Measurements from ENCODE around the gene ZNF205. TPM values are rescaled to one million over a fixed set of nuclear protein-coding genes. Genes with fewer than 3 reads are reported as not detected.
"Not testable (repeated sequence)": the region's sequence is repeated elsewhere in the genome, so short reads cannot be mapped to it uniquely, and the experiment has no call there.

ZNF205 gene
- total RNA-seq, 4 donors from 2014 or later = 10.6 to 25.0 (median 17.1) TPM

DNA sequence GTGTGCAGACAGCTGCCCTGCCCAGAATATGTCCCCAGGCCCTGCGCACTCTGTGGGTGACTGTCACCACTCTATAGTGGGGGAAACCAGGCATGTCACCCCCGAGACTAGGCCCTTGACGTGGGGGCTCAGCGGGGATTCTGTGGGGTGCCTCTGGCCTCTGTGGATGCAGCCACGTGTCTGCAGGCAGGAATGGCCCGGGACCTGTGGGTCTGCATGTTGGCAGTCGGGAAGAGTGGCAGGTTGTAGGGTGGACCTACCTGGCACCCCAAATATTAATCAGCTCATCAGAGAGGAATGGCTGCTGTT lies 46.0 kb upstream of the ZNF205 start:
- no CpG with 5 or more reads among the region's 7 CpGs for WGBS
- H3K4me3 ChIP-seq = peak overlapping the region; percentile 43 to 54 (median 44)
- DNase-seq (ENCODE audit: extremely low spot score) = no peak
- intact Hi-C loops (cut with DNase I) = no loop called here
- peak overlapping the region in 2 of 4 donors; percentile 56 to 65 for H3K27ac ChIP-seq (replicated peaks in 1 of 4)
- H3K36me3 ChIP-seq = peaks cover 0 to 21% (median 2%) of the 10 kb centered on the region in 4 donors
- no peaks in the 10 kb centered on the region for H3K9me3 ChIP-seq
- TF ChIP-seq EP300 (IDR thresholded peaks at IDR 0.05) = no peak
- no peak for TF ChIP-seq POLR2AphosphoS5 (IDR thresholded peaks at IDR 0.05)
- TF ChIP-seq POLR2A (IDR thresholded peaks at IDR 0.05; ENCODE audit: low read depth) = no peak
- TF ChIP-seq, protein P1, sequence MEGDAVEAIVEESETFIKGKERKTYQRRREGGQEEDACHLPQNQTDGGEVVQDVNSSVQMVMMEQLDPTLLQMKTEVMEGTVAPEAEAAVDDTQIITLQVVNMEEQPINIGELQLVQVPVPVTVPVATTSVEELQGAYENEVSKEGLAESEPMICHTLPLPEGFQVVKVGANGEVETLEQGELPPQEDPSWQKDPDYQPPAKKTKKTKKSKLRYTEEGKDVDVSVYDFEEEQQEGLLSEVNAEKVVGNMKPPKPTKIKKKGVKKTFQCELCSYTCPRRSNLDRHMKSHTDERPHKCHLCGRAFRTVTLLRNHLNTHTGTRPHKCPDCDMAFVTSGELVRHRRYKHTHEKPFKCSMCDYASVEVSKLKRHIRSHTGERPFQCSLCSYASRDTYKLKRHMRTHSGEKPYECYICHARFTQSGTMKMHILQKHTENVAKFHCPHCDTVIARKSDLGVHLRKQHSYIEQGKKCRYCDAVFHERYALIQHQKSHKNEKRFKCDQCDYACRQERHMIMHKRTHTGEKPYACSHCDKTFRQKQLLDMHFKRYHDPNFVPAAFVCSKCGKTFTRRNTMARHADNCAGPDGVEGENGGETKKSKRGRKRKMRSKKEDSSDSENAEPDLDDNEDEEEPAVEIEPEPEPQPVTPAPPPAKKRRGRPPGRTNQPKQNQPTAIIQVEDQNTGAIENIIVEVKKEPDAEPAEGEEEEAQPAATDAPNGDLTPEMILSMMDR (IDR thresholded peaks at IDR 0.05) = no peak
- no peaks in the 10 kb centered on the region for H3K27me3 ChIP-seq
- H3K4me1 ChIP-seq = peaks cover 8 to 27% (median 24%) of the 10 kb centered on the region in 4 donors

GRCh38 chr16:3068487-3068886 lies 43.9 kb upstream of the ZNF205 start:
- Histone ChIP-seq H3K27ac (replicated peaks in 1 of 4) (no peak overlapping the region), H3K27me3 (no peaks in the 10 kb centered on the region), H3K9me3 (no peaks in the 10 kb centered on the region), H3K4me1 (peaks cover 8 to 27% (median 24%) of the 10 kb centered on the region in 4 donors), H3K36me3 (peaks cover 0 to 21% (median 2%) of the 10 kb centered on the region in 4 donors), H3K4me3 (no peak overlapping the region)
- 71% methylated on average over 3 of the region's 4 CpGs for WGBS
- no peak for DNase-seq (ENCODE audit: extremely low spot score)
- intact Hi-C loops (cut with DNase I) = no loop called here
- TF ChIP-seq EP300 (IDR thresholded peaks at IDR 0.05) (no peak), POLR2A (IDR thresholded peaks at IDR 0.05; ENCODE audit: low read depth) (no peak), POLR2AphosphoS5 (IDR thresholded peaks at IDR 0.05) (no peak)
- TF ChIP-seq, protein P1 (IDR thresholded peaks at IDR 0.05) = no peak

DNA sequence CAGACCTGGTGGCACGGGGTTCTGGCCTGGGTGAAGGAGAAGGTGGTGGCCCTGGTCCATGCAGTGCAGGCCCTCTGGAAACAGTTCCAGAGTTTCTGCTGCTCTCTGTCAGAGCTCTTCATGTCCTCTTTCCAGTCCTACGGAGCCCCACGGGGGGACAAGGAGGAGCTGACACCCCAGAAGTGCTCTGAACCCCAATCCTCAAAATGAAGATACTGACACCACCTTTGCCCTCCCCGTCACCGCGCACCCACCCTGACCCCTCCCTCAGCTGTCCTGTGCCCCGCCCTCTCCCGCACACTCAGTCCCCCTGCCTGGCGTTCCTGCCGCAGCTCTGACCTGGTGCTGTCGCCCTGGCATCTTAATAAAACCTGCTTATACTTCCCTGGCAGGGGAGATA lies 43.2 kb upstream of the ZNF205 start:
- Histone ChIP-seq H3K4me1 (peaks cover 8 to 27% (median 24%) of the 10 kb centered on the region in 4 donors), H3K36me3 (peaks cover 0 to 21% (median 2%) of the 10 kb centered on the region in 4 donors)
- H3K9me3 ChIP-seq; H3K4me3 ChIP-seq; intact Hi-C loops (cut with DNase I); DNase-seq (ENCODE audit: extremely low spot score); H3K27me3 ChIP-seq; H3K27ac ChIP-seq (replicated peaks in 1 of 4): not testable (repeated sequence)
- 82% methylated on average over 10 of the region's 11 CpGs for WGBS

DNA sequence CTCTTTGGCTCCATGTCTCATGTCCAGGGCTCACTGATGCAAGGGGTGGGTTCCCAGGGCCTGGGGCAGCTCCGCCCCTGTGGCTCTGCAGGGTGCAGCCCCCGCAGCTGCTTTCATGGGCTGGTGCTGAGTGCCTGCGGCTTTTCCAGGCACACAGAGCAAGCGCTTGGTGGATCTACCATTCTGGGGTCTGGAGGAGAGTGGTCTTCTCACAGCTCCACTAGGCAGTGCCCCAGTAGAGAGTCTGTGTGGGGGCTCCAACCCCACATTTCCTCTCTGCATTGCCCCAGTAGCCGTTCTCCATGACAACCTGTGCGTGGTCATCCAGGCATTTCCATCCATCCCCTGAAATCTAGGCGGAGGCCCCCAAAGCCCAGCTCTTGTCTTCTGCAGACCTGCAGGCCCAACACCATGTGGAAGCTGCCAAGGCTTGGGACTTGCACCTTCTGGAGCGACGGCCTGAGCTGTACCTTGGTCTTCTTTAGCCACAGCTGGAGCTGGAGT lies 41.7 kb upstream of the ZNF205 start:
- no peak overlapping the region for H3K27ac ChIP-seq (replicated peaks in 1 of 4)
- no peaks in the 10 kb centered on the region for H3K9me3 ChIP-seq
- 92% methylated on average over 8 of the region's 9 CpGs for WGBS
- DNase-seq (ENCODE audit: extremely low spot score) = no peak
- H3K4me1 ChIP-seq = peaks cover 3 to 22% (median 13%) of the 10 kb centered on the region in 4 donors
- H3K36me3 ChIP-seq = peaks cover 0 to 21% (median 2%) of the 10 kb centered on the region in 4 donors
- intact Hi-C loops (cut with DNase I) = no loop called here
- no peak for TF ChIP-seq POLR2AphosphoS5 (IDR thresholded peaks at IDR 0.05)
- no peak for TF ChIP-seq EP300 (IDR thresholded peaks at IDR 0.05)
- TF ChIP-seq POLR2A (IDR thresholded peaks at IDR 0.05; ENCODE audit: low read depth) = no peak
- TF ChIP-seq, protein P1 (IDR thresholded peaks at IDR 0.05) = no peak
- no peak overlapping the region for H3K4me3 ChIP-seq
- H3K27me3 ChIP-seq = peaks cover 0 to 10% (median 0%) of the 10 kb centered on the region in 4 donors

DNA sequence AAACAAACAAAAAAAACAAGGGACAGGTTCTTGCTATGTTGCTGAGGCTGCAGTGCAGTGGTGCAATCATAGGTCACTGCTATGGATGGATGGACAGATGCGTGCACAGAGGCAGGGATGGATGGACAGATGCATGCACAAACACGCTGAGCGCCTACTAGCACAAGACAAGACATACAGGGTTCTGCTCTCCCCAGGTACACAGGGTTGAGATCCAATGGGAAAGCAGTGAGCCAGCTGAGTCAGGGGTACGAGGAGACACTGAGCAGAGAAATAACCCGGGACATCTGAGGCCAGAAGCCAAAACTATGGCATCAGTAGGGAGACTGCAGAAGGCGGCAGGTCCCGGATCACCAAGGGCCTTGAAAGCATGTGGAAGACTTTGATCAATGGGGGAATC lies 40.7 kb upstream of the ZNF205 start:
- TF ChIP-seq, protein P1 (IDR thresholded peaks at IDR 0.05) = no peak
- TF ChIP-seq POLR2A (IDR thresholded peaks at IDR 0.05; ENCODE audit: low read depth) = no peak
- no peak for TF ChIP-seq EP300 (IDR thresholded peaks at IDR 0.05)
- TF ChIP-seq POLR2AphosphoS5 (IDR thresholded peaks at IDR 0.05) = no peak
- Histone ChIP-seq H3K36me3 (peaks cover 0 to 21% (median 2%) of the 10 kb centered on the region in 4 donors), H3K4me1 (peaks cover 1 to 16% (median 4%) of the 10 kb centered on the region in 4 donors), H3K27ac (replicated peaks in 1 of 4) (no peak overlapping the region), H3K4me3 (no peak overlapping the region), H3K9me3 (no peaks in the 10 kb centered on the region), H3K27me3 (peaks cover 0 to 10% (median 0%) of the 10 kb centered on the region in 4 donors)
- 91% methylated on average over 7 of the region's 7 CpGs for WGBS
- DNase-seq (ENCODE audit: extremely low spot score) = no peak
- intact Hi-C loops (cut with DNase I) = no loop called here

DNA sequence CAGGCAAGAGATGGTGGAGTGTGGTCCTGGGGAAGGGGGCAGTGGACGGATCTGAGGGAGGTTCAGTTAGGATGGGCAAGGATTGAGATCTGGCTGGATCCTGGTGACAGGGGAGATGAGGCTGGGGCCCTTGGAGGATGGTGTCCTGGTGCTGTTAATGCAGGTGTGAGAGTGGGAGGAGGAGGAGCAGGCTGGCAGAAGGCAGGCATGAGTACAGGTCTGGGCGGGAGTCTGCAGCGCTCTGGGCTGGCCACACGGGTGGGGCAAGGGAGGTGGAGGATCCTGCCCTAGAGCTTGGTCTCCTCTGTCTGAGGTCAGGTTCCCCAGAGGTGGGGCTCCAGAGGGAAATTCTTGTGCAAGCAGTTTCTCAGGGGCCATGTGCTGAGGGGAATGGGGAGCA lies 40.2 kb upstream of the ZNF205 start:
- H3K9me3 ChIP-seq; DNase-seq (ENCODE audit: extremely low spot score); H3K4me3 ChIP-seq; H3K27ac ChIP-seq (replicated peaks in 1 of 4); H3K27me3 ChIP-seq; intact Hi-C loops (cut with DNase I): not testable (repeated sequence)
- peaks cover 0 to 25% (median 2%) of the 10 kb centered on the region in 4 donors for H3K36me3 ChIP-seq
- H3K4me1 ChIP-seq = peaks cover 0 to 13% (median 4%) of the 10 kb centered on the region in 4 donors
- 81% methylated on average over 4 of the region's 4 CpGs for WGBS

DNA sequence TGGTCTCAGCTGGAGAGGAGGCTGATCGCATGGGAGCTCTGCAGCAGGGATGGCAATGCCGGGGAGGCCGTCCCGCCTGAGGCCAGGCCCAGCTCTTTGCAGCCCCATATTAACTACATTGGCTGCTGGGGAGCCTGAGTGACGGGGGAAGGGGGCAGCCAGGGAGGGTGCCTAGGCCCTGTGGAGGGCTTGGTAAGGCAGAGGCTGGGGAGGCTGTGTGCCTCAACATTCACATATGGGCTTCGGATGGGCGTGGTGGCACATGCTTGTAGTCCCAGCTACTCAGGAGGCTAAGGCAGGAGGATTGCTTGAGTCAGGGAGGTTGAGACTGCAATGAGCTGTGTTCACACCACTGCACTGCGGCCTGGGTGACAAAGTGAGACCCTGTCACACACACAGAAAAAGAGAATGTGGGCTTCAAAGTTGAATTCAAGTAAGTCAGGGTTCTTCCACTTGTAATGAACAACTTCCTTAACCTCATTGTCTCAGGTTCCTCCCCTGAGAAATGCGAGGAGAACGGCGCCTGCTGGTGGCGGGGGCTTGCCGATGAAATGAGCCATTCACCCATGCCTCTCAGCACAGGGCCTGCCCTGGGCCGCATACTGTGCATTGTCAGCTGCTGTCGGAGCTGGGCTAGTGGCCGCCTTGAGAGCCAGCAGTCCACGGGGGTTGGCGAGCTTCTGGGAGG lies 39.7 kb upstream of the ZNF205 start:
- H3K4me3 ChIP-seq; H3K27me3 ChIP-seq; DNase-seq (ENCODE audit: extremely low spot score); intact Hi-C loops (cut with DNase I); H3K27ac ChIP-seq (replicated peaks in 1 of 4); H3K9me3 ChIP-seq: not testable (repeated sequence)
- 50% methylated on average over 3 of the region's 18 CpGs for WGBS
- Histone ChIP-seq H3K4me1 (peaks cover 0 to 13% (median 4%) of the 10 kb centered on the region in 4 donors), H3K36me3 (peaks cover 0 to 28% (median 2%) of the 10 kb centered on the region in 4 donors)
